K562 (cell line): Measurements from ENCODE around the gene SCRN2. TPM values are rescaled to one million over a fixed set of nuclear protein-coding genes. Genes with fewer than 3 reads are reported as not detected.

Source experiments
- BMI1 ChIP-seq: fragments of 150-350 bp; IDR thresholded peaks from 2 replicates; pipeline ENCODE4 v1.6.1; 2014; ENCODE audit warnings: low read length
- CHD2 ChIP-seq: IDR thresholded peaks from 2 replicates; pipeline ENCODE4 v1.6.1; 2011; ENCODE audit warnings: low read depth, low read length
- CREM ChIP-seq: IDR thresholded peaks from 2 replicates; pipeline ENCODE4 v1.6.1; 2014; ENCODE audit warnings: antibody characterized with exemption, low read depth
- CTCF ChIP-seq, 3 experiments: IDR thresholded peaks in 2 of 3; conservative IDR thresholded peaks in 1 of 3; 2 replicates each; pipeline ENCODE4 v1.5.1; 2011 to 2012; ENCODE audit warnings: low read length in 3 of 3, mild to moderate bottlenecking in 3 of 3, control low read depth in 2 of 3, improper control_type of control experiment in 1 of 3, inconsistent platforms in 1 of 3, low read depth in 1 of 3, mixed read lengths in 1 of 3, moderate library complexity in 1 of 3; ENCODE audit not compliant: insufficient read depth in 2 of 3
- DNMT1 ChIP-seq: fragments of 450-650 bp; IDR thresholded peaks from 2 replicates; pipeline ENCODE4 v1.6.1; 2016; ENCODE audit warnings: antibody characterized with exemption, mild to moderate bottlenecking
- E2F6 ChIP-seq, 2 experiments: IDR thresholded peaks; 2 replicates each; pipeline ENCODE4 v1.6.1; 2011; ENCODE audit warnings: borderline replicate concordance in 1 of 2, control low read depth in 1 of 2, low read depth in 1 of 2, low read length in 1 of 2, mild to moderate bottlenecking in 1 of 2, mixed read lengths in 1 of 2, moderate library complexity in 1 of 2; ENCODE audit not compliant: insufficient read depth in 1 of 2, insufficient read length in 1 of 2, poor library complexity in 1 of 2, severe bottlenecking in 1 of 2; ENCODE audit errors: extremely low read depth in 1 of 2
- ETS2 ChIP-seq: IDR thresholded peaks from 2 replicates; pipeline ENCODE4 v1.6.1; 2016; ENCODE audit warnings: borderline replicate concordance, missing genetic modification characterization, mild to moderate bottlenecking, moderate library complexity, missing compliant biosample characterization; ENCODE audit not compliant: poor library complexity, severe bottlenecking
- MEIS2 ChIP-seq: fragments of 450-650 bp; IDR thresholded peaks from 2 replicates; pipeline ENCODE4 v1.6.1; 2014; ENCODE audit warnings: mild to moderate bottlenecking; ENCODE audit not compliant: partially characterized antibody
- MXD1 ChIP-seq: fragments of 250-450 bp; sonication (Bioruptor Pico); IDR thresholded peaks from 2 replicates; pipeline ENCODE4 v1.8.0; 2021; ENCODE audit warnings: borderline replicate concordance, mild to moderate bottlenecking, moderate library complexity; ENCODE audit not compliant: poor library complexity, severe bottlenecking
- PHF21A ChIP-seq: fragments of 450-650 bp; IDR thresholded peaks from 2 replicates; pipeline ENCODE4 v1.6.1; 2017; ENCODE audit warnings: low read depth, borderline replicate concordance
- RBM15 ChIP-seq: fragments of 200-400 bp; formaldehyde crosslinking; IDR thresholded peaks from 2 replicates; pipeline ENCODE4 v1.6.1; 2018; ENCODE audit warnings: mild to moderate bottlenecking, low read length, moderate library complexity; ENCODE audit not compliant: insufficient read depth
- RFX7 ChIP-seq: fragments of 250-450 bp; sonication (Bioruptor Pico); IDR thresholded peaks from 2 replicates; pipeline ENCODE4 v1.5.1; 2021; ENCODE audit warnings: mild to moderate bottlenecking
- SOX6 ChIP-seq: fragments of 450-650 bp; IDR thresholded peaks from 2 replicates; pipeline ENCODE4 v1.6.1; 2014; ENCODE audit warnings: mild to moderate bottlenecking
- STAT5A ChIP-seq: IDR thresholded peaks from 2 replicates; pipeline ENCODE4 v1.6.1; 2012; ENCODE audit warnings: low read length, inconsistent platforms, borderline replicate concordance
- TGIF2 ChIP-seq: sonication (generic); formaldehyde crosslinking; IDR thresholded peaks from 2 replicates; pipeline ENCODE4 v1.8.1; 2022; ENCODE audit warnings: mild to moderate bottlenecking, missing genetic modification reagents, moderate library complexity
- TOE1 ChIP-seq, 2 experiments: fragments of 450-650 bp in 1 of 2; sonication (generic) in 1 of 2; formaldehyde crosslinking in 1 of 2; IDR thresholded peaks; 2 replicates each; pipeline versions ENCODE4 v1.7.1 to v1.8.0; 2016 to 2022; ENCODE audit warnings: borderline replicate concordance in 2 of 2, mild to moderate bottlenecking in 2 of 2, antibody characterized with exemption in 1 of 2, inconsistent platforms in 1 of 2, low read depth in 1 of 2, missing genetic modification reagents in 1 of 2, moderate library complexity in 1 of 2
- ZFP30 ChIP-seq: fragments of 250-450 bp; sonication (Bioruptor Pico); IDR thresholded peaks from 2 replicates; pipeline ENCODE4 v1.8.0; 2022; ENCODE audit warnings: moderate library complexity, mild to moderate bottlenecking, inconsistent platforms, borderline replicate concordance
- ZNF583 ChIP-seq: fragments of 250-450 bp; sonication (Bioruptor Pico); IDR thresholded peaks from 2 replicates; pipeline ENCODE4 v1.4.0; 2020
- ZNF695 ChIP-seq: fragments of 450-650 bp; formaldehyde crosslinking; IDR thresholded peaks from 2 replicates; pipeline ENCODE4 v1.4.0; 2020; ENCODE audit warnings: mild to moderate bottlenecking, moderate library complexity
- ZNF780A ChIP-seq: fragments of 250-450 bp; sonication (Bioruptor Pico); IDR thresholded peaks from 2 replicates; pipeline ENCODE4 v1.5.0; 2021; ENCODE audit warnings: mild to moderate bottlenecking
- polyA plus RNA-seq, 8 experiments: library from polyadenylated mRNA; depleted of rRNA in 4 of 8; stranded (reverse) in 5 of 8; unstranded in 3 of 8; fragments of >200 nt; fragmentation: Nextera tagmentation in 2 of 8; fragmentation: Illumina TruSeq in 1 of 8; extraction: Ambion mirVana in 2 of 8; extraction: Trizol in 1 of 8; gene quantifications; 2 replicates each; pipeline versions ENCODE4 v1.2.1 to v1.2.3, GENCODE V29; 2011 to 2014; ENCODE audit warnings: inconsistent platforms in 1 of 8, missing spikeins in 1 of 8
- total RNA-seq, 7 experiments: library from RNA; depleted of rRNA in 6 of 7; stranded (reverse); fragments of >200 nt in 6 of 7; fragmentation: Illumina TruSeq in 2 of 7; extraction: Trizol in 2 of 7; gene quantifications; 2 replicates each; pipeline versions ENCODE4 v1.2.1 to v1.2.3, GENCODE V29; 2011 to 2021; ENCODE audit warnings: low replicate concordance in 1 of 7

Gene SCRN2
- total and polyA plus RNA-seq, 9 of the 15 experiments (the other 6 are each of a cell fraction or from before 2014, with no cell fraction given): 0.25 to 32.9 (median 13.6) TPM

DNA sequence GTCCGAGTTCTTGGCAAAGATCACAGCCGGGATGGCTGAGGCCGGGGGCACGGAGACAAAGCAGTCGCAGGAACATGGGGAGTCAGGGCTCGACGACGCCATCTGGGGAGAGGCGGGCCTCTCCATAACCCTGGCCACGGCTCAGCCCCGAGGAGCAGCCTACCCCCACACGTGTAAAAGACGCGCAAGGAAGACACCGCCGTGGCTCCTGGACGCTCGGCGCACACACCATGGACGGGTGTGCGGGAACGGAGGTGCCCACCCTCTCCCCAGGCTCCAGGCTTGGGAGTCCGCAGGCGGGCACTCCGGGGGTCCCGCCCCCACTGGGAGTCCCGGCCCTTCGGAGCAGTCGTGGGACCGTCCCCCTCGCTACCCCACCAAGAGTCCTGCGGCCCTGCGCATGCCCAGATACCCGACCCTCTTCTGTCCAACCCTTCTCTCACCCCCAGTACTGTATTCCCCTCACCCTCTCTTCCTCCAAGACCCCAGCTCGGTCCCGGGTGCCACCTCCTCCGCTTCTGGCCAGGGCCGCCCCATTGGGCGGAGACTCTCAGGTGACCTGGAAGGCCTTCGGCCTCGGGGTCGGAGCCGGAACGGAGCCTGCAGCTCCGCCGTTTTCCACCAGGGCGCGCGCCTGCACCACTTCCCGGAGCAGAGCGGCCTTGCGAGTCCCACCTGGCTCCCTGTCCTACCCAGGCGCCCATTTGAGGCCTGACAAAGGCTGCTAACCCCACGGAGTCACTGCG, at the start of gene SCRN2 (continued):
- TF ChIP-seq ZNF780A (CRISPR knock-in tag) (no peak), PHF21A (no peak), DNMT1 (no peak), MXD1 (CRISPR knock-in tag) (no peak), E2F6 (IDR thresholded peaks at IDR 0.05; ENCODE audit: borderline replicate concordance in 1 of 2, extremely low read depth in 1 of 2, insufficient read depth in 1 of 2, insufficient read length in 1 of 2, low read depth in 1 of 2, low read length in 1 of 2, poor library complexity in 1 of 2, severe bottlenecking in 1 of 2) (peak; percentile 53 to 65), STAT5A (no peak), MEIS2 (no peak), TOE1 (IDR thresholded peaks at IDR 0.05; ENCODE audit: borderline replicate concordance) (peak; percentile 63; the same call in 1 of the 2 replicates), TOE1 (CRISPR knock-in tag; IDR thresholded peaks at IDR 0.05; ENCODE audit: borderline replicate concordance, low read depth) (no peak), ZNF695 (no peak), SOX6 (no peak), RFX7 (no peak), ZNF583 (CRISPR knock-in tag) (no peak), TGIF2 (CRISPR knock-in tag) (peak; percentile 69; the same call in 1 of the 2 replicates), CTCF (IDR thresholded peaks at IDR 0.05 in 2 of 3, conservative IDR thresholded peaks at IDR 0.05 in 1 of 3; ENCODE audit: insufficient read depth in 2 of 3, low read depth in 1 of 3, low read length in 3 of 3) (peak; percentile 96 to 98 (median 97)), CREM (peak; percentile 54), BMI1 (no peak), ETS2 (tag) (no peak), CHD2 (no peak), RBM15 (no peak), ZFP30 (CRISPR knock-in tag) (no peak)
